ENCODE results near the gene PROM1.

DNA sequence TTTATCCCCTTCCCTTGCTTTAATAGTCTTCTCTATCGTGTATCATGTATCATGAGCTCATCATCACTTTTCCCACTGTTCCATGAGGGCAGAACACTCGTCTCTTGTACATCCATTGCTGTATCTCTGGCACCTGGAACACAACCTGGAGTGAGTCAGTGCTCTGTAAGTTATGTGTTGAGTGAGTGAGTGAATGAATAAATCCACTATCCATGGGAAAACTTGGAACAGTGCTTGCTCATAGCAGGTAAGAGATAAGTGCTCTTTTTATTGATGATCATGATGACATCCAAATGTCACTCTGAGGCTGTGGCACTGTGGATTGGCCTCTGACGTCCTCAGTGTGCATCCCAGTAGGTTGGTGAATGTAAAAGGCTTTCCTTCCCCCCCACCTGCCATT is 149.6 kb downstream of the PROM1 start:
- no peak for TF ChIP-seq POLR2A (IDR thresholded peaks at IDR 0.05; ENCODE audit: borderline replicate concordance, extremely low read depth, insufficient read depth, insufficient read length)
- no peak for TF ChIP-seq EZH2 (IDR thresholded peaks at IDR 0.05)
- TF ChIP-seq YY1 (IDR thresholded peaks at IDR 0.05; ENCODE audit: extremely low read depth, insufficient replicate concordance, low read depth, low read length) = no peak
- TF ChIP-seq, protein P1, sequence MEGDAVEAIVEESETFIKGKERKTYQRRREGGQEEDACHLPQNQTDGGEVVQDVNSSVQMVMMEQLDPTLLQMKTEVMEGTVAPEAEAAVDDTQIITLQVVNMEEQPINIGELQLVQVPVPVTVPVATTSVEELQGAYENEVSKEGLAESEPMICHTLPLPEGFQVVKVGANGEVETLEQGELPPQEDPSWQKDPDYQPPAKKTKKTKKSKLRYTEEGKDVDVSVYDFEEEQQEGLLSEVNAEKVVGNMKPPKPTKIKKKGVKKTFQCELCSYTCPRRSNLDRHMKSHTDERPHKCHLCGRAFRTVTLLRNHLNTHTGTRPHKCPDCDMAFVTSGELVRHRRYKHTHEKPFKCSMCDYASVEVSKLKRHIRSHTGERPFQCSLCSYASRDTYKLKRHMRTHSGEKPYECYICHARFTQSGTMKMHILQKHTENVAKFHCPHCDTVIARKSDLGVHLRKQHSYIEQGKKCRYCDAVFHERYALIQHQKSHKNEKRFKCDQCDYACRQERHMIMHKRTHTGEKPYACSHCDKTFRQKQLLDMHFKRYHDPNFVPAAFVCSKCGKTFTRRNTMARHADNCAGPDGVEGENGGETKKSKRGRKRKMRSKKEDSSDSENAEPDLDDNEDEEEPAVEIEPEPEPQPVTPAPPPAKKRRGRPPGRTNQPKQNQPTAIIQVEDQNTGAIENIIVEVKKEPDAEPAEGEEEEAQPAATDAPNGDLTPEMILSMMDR (IDR thresholded peaks at IDR 0.05 in 2 of 3, conservative IDR thresholded peaks at IDR 0.05 in 1 of 3; ENCODE audit: borderline replicate concordance in 1 of 3, insufficient read depth in 1 of 3, low read depth in 2 of 3, low read length in 2 of 3) = no peak
- TF ChIP-seq SP1 (IDR thresholded peaks at IDR 0.05; ENCODE audit: low read depth) = no peak
- no peak for TF ChIP-seq RAD21 (IDR thresholded peaks at IDR 0.05; ENCODE audit: low read depth)
- TF ChIP-seq, protein P2, sequence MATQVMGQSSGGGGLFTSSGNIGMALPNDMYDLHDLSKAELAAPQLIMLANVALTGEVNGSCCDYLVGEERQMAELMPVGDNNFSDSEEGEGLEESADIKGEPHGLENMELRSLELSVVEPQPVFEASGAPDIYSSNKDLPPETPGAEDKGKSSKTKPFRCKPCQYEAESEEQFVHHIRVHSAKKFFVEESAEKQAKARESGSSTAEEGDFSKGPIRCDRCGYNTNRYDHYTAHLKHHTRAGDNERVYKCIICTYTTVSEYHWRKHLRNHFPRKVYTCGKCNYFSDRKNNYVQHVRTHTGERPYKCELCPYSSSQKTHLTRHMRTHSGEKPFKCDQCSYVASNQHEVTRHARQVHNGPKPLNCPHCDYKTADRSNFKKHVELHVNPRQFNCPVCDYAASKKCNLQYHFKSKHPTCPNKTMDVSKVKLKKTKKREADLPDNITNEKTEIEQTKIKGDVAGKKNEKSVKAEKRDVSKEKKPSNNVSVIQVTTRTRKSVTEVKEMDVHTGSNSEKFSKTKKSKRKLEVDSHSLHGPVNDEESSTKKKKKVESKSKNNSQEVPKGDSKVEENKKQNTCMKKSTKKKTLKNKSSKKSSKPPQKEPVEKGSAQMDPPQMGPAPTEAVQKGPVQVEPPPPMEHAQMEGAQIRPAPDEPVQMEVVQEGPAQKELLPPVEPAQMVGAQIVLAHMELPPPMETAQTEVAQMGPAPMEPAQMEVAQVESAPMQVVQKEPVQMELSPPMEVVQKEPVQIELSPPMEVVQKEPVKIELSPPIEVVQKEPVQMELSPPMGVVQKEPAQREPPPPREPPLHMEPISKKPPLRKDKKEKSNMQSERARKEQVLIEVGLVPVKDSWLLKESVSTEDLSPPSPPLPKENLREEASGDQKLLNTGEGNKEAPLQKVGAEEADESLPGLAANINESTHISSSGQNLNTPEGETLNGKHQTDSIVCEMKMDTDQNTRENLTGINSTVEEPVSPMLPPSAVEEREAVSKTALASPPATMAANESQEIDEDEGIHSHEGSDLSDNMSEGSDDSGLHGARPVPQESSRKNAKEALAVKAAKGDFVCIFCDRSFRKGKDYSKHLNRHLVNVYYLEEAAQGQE (IDR thresholded peaks at IDR 0.05; ENCODE audit: low read depth) = no peak

Data from HCT116 (cell line).